GM19397 (cell line): ENCODE data around the gene CDKL5.

Experiments used
- ATAC-seq: cut with Tn5 transposase; IDR thresholded peaks from one replicate; pipeline ENCODE4 v1.9.1; 2021; ENCODE audit warnings: mild to moderate bottlenecking, moderate library complexity; ENCODE audit not compliant: unreplicated experiment

Gene CDKL5

DNA sequence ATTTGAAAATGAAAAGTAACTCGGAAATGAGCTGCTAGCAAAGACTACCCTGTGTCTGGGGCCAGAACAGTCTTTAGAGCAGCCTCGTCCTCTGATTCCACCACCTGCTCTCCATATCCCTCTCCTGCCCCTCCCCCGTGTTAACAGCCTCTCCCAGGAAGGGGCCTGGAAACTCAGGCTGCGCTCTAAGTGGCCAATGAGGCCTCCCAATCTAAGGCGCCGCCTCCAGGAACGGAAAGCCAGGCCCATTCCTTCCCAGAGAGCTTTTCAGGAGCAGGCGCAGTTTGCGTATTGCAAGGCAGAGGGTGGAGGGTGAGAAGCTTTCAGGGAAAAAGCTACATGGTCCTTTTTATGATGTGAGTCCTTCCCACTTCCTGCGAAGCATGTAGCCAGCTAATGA is 215.3 kb downstream of the CDKL5 start:
- ATAC-seq = no peak

DNA sequence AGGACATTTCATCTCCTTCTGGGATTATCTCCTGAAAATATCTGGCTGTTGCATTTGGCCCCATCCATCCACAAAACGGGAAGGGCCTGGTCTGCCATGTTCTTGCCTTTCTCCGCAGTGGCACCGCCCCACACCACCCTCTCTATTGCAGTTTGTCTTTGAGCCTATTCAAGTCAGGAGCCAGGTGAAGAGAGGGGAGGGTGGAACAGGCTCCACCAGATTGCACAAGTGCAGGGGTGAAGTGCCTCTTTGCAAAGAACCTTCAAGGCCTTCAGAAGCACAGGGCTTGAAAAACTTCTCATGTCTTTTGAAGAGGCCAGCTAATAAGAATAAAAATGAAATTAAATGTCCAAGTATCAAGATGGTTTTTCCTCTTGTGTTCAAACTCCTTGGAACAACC is 217.8 kb downstream of the CDKL5 start:
- no peak for ATAC-seq

DNA sequence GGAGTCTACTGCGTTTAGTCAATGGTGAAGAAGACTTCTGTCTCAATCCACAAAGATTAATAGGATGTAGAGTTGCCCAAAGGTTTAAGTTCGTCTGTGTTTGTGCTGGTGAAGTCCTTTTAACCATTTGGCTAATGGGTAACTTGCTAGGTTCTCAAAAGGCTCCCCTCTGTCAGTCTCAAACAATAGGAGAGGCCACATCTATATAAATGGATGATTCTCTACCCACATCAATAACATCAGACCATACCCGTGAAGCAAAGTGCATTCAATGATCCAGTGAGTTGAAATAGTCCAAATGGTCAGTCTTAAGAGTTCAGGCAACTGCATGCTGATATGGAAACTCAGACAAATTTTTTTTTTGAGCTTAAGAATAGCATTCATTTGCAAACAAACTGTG is 218.4 kb downstream of the CDKL5 start:
- ATAC-seq = no peak

DNA sequence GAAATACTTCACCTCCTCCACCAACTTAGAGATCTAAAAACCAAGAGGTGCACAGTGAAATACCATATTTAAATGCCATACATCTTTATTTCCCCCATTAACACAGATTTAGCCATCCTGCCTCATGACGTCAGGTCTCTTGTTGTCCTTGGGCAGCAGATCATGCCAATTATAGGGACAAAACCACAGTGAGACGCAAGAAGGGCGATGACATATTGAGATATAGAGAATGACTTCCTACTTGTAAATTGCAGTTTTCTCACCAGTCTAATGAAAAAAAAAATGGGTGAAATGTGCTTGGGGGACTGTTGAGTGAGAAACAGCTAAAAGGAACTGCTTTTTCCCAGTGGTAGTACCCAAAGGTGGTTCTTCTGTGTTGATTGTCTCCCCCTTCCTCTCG is 222.2 kb downstream of the CDKL5 start:
- ATAC-seq = no peak

DNA sequence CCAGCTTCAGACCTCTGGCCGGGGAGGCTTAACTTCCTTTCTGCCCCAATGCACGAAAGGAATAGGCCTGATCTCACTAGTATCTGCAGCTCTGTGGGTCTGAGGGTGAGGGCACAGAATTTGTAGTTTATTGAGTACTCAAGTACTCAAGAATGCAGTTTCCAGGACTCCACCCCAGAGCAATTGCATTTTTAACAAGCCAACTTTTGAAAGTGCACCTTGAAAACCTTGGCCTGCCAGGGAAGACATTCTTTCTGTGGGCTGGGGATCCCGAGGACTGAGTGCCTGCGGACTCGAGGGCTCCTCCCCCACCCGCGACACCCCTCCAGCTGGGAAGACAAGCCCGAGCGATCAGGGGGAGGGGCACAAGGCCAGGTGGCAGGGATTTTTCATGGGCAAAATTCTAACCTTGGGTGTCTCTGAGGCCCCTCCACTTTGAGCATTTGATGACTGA is 224.1 kb downstream of the CDKL5 start:
- no peak for ATAC-seq

DNA sequence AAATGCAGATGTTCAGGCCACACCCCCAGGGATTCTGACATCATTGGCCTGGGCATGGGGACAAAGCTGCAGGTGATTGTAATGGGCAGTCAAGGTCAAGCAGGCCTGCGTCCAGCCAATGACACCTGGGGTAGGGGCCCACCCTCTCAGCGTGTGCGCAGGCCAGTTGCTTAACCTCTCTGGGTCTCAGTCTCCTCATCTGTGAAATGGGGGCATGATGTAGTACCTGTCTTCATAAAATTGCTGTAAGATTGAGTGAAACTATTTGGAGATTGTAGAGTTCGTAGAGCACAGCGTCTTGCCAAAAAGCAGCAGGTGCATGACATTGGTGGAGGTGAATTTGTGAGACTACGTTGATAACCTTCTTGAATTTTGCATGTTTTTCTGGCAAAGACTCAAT is 225.3 kb downstream of the CDKL5 start:
- ATAC-seq = no peak

DNA sequence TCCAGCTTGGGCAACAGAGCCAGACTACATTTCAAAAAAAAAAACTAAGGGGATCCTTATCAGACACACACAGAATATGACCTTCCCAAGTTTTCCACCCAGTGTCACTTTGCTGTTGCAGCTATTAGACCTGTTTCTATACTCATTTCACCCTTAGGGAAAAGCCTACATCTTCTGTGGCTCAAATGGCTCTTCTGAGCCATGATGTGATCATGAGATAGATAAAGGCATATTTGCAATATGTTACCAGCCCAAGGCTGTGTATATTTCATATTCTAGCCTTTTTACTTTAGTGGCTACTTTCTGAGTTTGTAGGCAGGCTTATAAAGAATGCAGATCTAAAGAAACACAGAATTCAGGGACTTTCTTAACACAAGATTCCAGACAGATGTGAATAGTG is 227.2 kb downstream of the CDKL5 start:
- no peak for ATAC-seq

DNA sequence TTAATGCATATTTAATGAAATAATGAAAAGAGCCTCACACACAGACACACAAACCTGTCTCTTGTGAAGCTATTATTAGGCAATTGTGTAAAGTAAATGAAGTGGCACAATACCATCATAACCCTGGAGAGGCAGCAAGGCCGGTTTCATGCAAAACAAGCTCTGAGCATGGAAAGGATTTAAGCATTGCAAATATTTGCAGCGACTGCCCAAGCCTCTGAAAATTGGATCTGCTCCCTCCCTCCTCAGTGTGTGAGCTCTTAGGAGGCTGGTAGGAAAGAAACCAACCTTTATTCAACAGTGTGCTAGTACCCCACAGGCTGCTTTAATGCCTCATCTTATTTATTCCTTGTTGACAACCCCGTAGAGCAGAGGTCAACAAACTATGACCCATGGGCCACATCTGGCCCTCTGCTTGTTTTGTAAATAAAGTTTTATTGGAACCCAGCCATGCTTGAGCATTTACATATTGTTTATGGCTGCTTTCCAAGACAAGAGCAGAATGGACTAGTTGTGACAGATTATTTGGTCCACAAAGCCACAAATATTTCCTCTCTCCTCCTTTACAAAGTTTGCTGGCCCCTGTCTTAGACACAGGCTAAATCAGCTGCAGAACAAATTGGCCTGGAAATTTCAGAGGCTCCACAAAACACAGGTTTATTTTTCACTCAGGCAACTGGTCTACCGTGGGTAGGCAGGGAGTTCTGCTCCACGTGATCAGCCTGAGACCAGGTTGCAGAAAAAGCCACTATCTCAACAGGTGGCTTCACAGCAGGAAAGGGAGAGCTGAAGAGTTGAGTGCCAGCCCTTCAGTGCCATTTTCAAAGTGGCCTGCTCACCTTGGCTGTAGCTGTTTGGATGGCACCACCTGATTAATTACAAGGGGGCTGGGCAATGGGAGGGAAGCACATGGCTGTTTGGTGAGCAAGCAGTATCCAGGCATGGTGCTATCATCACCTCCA is 229.7 kb downstream of the CDKL5 start:
- ATAC-seq = no peak

DNA sequence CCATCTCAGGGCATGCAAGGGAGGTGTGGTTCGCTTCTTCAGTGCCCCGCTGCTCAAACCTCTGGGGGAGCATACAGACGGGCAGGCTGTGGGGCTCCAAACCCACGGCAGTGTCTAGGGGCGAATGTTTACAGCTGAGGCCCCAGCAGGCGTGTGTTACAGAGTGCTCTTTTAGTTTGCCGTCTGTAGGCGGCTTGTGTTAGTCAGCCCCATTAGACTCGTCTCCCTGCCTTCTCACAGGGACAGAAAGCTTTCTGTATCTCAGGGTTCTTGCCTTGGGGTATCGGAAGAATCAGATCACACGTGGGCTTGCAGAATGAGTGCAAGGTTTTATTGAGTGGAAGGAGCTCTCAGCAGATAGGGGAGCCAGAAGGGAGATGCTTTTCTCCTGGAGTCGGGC is 235.9 kb downstream of the CDKL5 start:
- ATAC-seq = no peak

DNA sequence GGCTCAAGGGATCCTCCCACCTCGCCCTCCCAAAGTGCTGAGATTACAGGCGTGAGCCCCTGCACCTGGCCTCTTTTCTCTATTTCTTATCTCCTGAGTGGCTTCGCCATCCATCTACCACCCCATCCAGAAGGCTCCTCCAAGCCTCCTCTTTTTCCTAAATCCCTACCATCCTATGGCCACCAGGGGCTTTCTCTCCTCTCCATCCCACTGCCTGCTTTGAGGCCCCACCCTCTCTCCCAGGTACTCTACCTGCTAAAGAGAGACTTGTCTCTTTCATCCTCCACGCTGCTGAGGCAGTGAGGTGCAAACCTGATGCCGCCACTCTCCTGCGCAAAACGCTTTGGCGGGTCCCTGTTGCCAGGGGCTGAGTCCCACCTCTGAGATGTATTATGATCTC is 239.5 kb downstream of the CDKL5 start:
- ATAC-seq = no peak

DNA sequence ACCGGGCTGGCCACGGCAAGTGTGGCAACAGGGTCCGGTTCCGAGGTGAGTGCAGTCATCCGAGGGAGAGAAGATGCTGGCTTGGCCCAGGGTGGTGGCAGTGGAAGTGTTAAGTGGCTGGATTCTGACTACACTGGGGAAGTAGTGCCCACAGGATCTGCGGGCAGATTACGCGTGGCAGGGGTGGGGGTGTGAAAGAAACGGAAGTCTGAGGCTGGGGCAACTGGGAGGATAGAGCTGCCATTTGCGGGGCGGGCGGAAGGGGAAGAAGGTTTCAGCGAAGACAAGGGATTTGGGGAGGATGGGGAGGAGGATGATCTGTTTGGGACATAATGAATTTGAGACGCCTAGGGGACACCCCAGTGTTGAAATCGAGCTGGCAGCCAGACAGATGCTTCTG is 241.2 kb downstream of the CDKL5 start:
- no peak for ATAC-seq

DNA sequence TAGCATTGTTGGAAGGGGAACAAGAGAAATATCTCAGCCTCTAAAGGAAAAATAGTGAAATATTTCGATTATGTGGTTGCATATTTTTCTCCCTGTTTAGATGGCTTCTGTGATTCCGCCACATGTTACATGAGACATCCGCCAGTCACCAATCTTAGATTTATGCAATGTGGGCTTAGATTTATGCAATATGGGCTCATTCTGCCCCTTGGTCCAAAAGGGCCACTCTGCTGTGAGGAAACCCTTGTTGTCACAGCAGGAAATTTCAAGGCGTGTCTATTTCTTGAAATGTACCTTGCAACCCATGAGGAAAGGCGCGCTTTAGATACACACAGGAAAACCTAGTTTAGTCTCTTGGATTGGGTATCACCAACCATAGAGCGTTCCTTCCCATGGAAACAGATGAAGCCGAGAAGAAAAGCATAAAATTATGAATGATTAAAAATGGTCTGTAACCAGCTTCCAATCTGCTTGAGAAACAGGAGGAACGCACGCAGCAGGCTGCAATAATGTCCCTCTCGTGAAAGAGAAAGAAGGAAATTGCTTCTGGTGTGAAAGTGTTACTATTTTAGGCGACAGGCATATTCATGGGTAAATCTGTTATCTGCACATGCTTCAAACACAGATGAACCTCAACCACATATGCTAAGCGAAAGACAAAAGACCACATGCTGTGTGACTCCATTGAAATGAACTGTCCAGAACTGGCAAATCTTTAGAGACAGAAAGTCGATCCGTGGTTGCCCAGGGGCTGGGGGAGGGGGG is 242.8 kb downstream of the CDKL5 start:
- no peak for ATAC-seq

DNA sequence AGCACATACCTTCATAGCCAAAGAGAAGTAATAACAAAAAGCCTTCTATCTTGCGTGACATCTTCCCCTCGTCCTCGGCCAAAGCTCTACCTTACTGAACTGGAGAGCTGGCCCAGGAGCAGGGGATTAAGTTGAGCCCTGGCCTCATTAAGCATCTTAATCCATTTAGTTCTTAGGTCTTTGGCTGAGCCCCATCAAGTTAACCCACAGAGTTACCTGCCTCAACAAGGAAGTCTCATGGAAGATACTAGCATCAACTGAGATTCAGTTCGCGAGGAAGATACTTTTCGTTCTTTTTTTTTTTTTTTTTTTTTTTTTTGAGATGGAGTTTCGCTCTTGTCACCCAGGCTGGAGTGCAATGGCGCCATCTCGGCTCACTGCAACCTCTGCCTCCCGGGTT is 246.6 kb downstream of the CDKL5 start, which contains the start of gene RS1:
Gene RS1 (minus strand): TSS at position 101 of the 400 bp plus-strand sequence. CDS start 40 bp downstream, at position 61.
- no peak for ATAC-seq

DNA sequence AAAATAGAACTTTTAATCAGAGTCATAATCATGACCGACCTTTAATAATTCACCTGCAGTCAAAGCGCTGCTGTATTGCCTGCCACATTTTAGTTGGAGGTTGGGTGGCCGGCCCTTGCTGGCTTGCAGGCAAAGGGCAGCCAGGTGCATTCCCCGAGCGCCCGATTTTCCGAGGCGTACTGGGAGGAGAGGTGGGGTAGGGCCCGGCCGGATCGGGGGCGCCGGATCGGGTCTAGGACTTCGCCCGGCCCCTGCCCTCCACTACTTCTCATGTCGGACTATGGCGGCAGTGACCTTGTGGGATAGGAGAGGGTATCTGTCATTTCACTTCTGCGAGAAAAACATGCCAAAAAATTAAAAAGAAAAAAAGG is 249.0 kb downstream of the CDKL5 start:
- peak; percentile 33 for ATAC-seq

DNA sequence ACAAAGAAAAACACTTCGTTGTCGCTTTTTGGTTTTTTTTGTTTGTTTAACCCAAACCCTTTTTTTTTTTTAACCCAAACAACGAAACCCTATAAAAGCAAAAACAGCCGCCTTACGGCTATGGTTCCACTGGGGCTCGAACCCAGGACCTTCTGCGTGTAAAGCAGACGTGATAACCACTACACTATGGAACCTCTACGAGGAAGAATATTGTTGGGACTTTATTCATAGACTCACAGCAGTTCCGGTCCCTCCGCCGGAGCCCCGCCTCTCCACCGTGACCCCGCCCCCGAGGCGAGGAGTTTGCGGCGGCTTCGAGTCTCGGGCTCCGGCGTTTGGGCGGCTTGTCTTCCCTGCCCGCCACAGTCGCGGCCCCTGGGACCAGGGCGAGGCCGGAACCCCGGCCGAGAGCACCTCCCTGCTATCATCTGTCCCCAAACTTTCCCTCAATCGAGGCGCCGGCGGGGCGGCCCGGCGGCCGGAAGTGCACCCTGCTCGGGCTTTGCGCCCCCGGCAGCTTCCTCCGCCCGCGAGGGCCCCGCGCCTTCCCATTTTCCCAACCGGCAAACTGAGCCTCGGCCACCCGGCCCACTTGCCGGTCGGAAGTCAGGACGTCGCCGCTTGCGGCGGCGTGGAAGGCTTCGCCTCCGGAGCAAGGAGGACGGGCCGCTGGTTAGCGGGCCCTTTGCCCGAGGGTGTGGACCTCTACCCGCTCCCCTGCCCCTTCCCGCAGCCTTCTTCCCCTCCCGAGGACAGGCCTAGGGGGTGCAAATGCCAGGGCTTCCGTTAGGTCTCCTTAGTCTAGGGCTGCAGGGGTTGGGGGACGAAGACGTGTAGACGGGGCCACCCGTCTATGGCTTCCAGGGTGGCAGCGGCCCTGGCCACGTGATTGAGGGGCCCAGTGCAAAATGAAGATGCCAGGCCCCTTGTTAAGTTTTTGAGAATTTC is 249.7 kb downstream of the CDKL5 start:
- ATAC-seq = peak; percentile 79

DNA sequence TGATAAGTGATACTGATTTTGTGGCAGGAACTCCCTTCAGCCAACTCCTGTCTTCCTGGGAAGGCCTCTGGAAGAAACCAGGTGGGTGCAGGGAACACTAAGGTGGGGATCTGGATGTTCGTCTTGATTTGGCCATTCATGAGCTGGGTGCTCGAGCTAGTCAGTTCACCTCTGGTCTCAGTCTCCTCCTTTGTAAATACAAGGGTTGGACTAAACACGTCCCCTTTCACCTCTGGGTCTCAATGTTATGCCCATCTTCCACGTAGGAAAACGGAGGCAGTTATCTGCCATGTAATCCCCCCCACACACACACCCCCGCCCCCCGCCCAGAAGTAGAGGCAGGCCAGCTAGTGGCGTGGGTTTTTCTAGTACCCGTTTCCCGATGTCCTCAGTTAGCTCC is 250.6 kb downstream of the CDKL5 start:
- no peak for ATAC-seq

DNA sequence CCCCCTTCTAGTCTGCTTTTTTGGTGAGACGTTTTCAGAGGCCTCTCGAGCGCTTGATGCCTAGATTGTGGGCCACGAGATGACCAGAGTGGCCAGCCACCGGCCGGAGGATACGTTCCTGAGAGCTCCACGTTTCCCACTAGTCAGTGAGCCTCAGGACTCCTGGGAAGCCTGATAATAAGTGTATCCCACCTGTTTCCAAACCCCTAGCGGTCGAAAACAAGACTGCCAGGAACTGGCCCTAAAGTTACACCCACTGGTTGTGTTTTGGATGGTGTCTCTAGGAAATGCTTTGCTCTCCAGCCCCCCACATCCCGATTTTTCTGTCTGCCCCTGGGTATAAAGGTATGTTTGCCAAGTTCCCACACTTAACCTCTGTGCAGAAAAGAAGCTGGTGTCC is 251.1 kb downstream of the CDKL5 start:
- no peak for ATAC-seq

DNA sequence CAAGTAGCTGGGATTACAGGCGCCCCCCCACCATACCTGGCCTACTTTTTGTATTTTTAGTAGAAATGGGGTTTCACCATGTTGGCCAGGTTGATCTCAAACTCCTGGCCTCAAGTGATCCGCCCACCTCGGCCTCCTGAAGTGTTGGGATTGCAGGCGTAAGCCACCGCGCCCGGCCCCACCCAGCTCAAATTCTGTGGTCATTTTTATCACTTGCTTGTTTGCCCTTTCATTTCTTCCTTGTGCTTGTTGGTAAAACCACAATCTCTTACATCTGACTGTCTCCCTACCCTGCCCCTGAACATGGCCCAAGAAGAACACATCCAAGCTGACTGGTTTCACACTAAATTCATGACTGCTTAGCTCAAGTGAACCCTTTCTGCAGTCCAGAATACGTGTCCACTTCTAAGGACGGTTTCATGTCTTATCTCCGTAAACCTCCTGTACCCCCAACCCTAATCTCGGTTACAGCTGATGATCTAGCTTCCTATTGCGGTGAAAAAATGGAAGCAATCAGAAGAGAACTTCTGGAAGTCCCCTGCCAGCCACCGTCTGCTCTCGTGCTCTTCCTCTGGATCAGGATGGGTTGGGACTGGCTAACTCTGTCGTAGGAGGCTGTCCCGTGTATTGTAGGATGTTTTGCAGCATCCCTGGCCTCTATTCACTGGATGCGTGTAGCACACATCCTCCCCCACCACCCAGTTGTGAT is 251.9 kb downstream of the CDKL5 start:
- ATAC-seq = no peak

DNA sequence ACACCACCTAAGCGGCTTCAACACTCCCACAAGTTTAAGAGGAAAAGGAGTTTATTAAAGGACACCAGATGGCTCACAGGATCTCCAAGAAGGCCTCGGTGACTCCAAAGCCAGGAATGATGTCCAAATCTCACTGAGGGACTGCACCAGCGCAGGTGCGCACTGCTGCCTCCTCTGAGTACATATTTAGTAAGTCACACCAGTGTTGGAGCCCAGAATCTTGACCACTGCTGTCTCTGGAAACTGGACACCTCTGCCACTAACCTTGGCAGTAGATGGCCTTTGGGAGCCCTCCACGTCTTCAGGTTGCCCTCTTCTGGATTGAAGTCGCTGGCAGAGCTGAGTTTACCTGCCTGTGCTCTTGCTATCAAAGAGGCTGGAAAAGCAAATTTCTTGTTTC is 256.6 kb downstream of the CDKL5 start:
- ATAC-seq = no peak

DNA sequence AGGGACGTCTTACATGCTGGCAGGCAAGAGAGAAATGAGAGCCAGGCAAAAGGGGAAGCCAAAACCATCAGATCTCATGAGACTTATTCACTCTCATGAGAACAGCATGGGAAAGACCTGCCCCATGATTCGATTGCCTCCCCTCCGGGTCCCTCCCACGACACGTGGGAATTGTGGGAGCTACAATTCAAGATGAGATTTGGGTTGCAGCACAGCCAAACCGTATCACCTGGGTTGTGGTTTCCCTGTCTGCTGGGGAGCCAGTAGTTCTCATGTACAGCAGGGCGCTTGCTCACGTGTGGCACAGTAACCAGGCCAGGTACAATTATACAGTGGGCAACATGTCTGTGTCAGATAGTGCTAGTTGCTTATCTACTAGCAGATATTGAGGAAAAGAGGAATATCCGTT is 257.6 kb downstream of the CDKL5 start:
- no peak for ATAC-seq
